Right renal cortex interstitium (tissue), 3 donors: ENCODE measurements around the gene JAM2. TPM values are rescaled to one million over a fixed set of nuclear protein-coding genes. Genes with fewer than 3 reads are reported as not detected.

ENCODE experiments used
- DNase-seq, 3 donors: peaks; one replicate each; pipeline ENCODE4 v3.0.0-alpha.2; 2013; ENCODE audit warnings: low read depth in 3 of 3, low spot score in 2 of 3
- polyA plus RNA-seq, 3 donors: library from polyadenylated mRNA; unstranded; fragments of 120-200 nt; gene quantifications; one replicate each; pipeline ENCODE4 v1.2.1, GENCODE V29; 2013; ENCODE audit not compliant: insufficient read length in 3 of 3

JAM2 gene
- polyA plus RNA-seq, 3 donors = 10.2 to 11.2 (median 10.5) TPM

GRCh38 chr21:25760677-25761076 lies 121.6 kb downstream of the JAM2 start:
- no peak for DNase-seq

GRCh38 chr21:25764065-25764464 lies 125.0 kb downstream of the JAM2 start:
- no peak for DNase-seq

Other genes starting within 250 kb of the JAM2 start
- gene MRPL39, start 31.8 kb upstream of the JAM2 start, polyA plus RNA-seq = 10 to 100 TPM; 44.2 to 47.7 (median 45.6) TPM
- gene ATP5PF, start 95.6 kb downstream of the JAM2 start, polyA plus RNA-seq = 100 to 1,000 TPM; 271 to 284 (median 280) TPM
- gene GABPA, start 95.7 kb downstream of the JAM2 start, polyA plus RNA-seq = 10 to 100 TPM; 44.2 to 50.4 (median 48.3) TPM